KMS-11 (cell line): ENCODE results near the gene SEC14L3.

Experiments used
- H2AFZ ChIP-seq: fragments of 200-600 bp; sonication (generic); 2 replicates; pipeline ENCODE4 v1.6.1; 2016; ENCODE audit warnings: antibody characterized with exemption, mixed run types, low read depth
- H3K27ac ChIP-seq: fragments of 200-600 bp; sonication (generic); 2 replicates; pipeline ENCODE4 v1.6.1; 2016; ENCODE audit warnings: mild to moderate bottlenecking, mixed run types
- H3K27me3 ChIP-seq: fragments of 200-600 bp; sonication (generic); 2 replicates; pipeline ENCODE4 v1.6.1; 2017; ENCODE audit warnings: mild to moderate bottlenecking, low read depth, mixed run types, moderate library complexity; ENCODE audit not compliant: insufficient read depth
- H3K36me3 ChIP-seq: fragments of 200-600 bp; sonication (generic); 2 replicates; pipeline ENCODE4 v1.6.1; 2017; ENCODE audit warnings: mild to moderate bottlenecking, mixed run types; ENCODE audit not compliant: insufficient read depth
- H3K4me1 ChIP-seq: fragments of 200-600 bp; sonication (generic); 2 replicates; pipeline ENCODE4 v1.6.1; 2016; ENCODE audit warnings: mild to moderate bottlenecking, low read depth, mixed run types; ENCODE audit not compliant: poor library complexity, severe bottlenecking
- H3K4me2 ChIP-seq: fragments of 200-600 bp; sonication (generic); 2 replicates; pipeline ENCODE4 v1.7.0; 2016; ENCODE audit warnings: mild to moderate bottlenecking, mixed run types
- H3K4me3 ChIP-seq: fragments of 200-600 bp; sonication (generic); IDR thresholded peaks from 2 replicates; pipeline ENCODE4 v1.6.1; 2017; ENCODE audit warnings: low read depth, low read length, mixed read lengths; ENCODE audit not compliant: insufficient read depth
- H3K79me2 ChIP-seq: fragments of 200-600 bp; sonication (generic); 2 replicates; pipeline ENCODE4 v1.6.1; 2016; ENCODE audit warnings: low read depth, mixed run types; ENCODE audit not compliant: insufficient read depth
- H3K9ac ChIP-seq: fragments of 200-600 bp; sonication (generic); 2 replicates; pipeline ENCODE4 v1.6.1; 2016; ENCODE audit warnings: mild to moderate bottlenecking, mixed run types
- H4K20me1 ChIP-seq: fragments of 200-600 bp; sonication (generic); 2 replicates; pipeline ENCODE4 v1.6.1; 2016; ENCODE audit warnings: mild to moderate bottlenecking, mixed run types; ENCODE audit not compliant: insufficient read depth
- CTCF ChIP-seq: fragments of 200-600 bp; sonication (generic); conservative IDR thresholded peaks from 2 replicates; pipeline ENCODE4 v1.6.1; 2017; ENCODE audit warnings: low read depth, mild to moderate bottlenecking, antibody characterized with exemption, low read length, moderate library complexity, mixed read lengths

The SEC14L3 gene

GRCh38 chr22:30432096-30432495 is 39.7 kb downstream of the SEC14L3 start:
- no peak overlapping the region for H3K4me2 ChIP-seq
- no peak overlapping the region for H3K4me3 ChIP-seq
- H3K27me3 ChIP-seq = 0 out of 2 replicates have a peak, but pooled peaks cover 3% of the 10 kb centered on the region
- H3K4me1 ChIP-seq = peaks cover 9% of the 10 kb centered on the region
- H3K27ac ChIP-seq = no peak overlapping the region
- H4K20me1 ChIP-seq = no peaks in the 10 kb centered on the region
- no peaks in the 10 kb centered on the region for H3K36me3 ChIP-seq
- no peaks in the 10 kb centered on the region for H3K79me2 ChIP-seq
- no peak for TF ChIP-seq CTCF
- no peak overlapping the region for H2AFZ ChIP-seq
- H3K9ac ChIP-seq = no peak overlapping the region

- H4K20me1 ChIP-seq = no peaks in the 10 kb centered on the region
- H3K4me1 ChIP-seq = peaks cover 14% of the 10 kb centered on the region
- no peak overlapping the region for H3K9ac ChIP-seq
- H3K27me3 ChIP-seq = no peaks in the 10 kb centered on the region
- H3K4me2 ChIP-seq = no peak overlapping the region
- H2AFZ ChIP-seq = no peak overlapping the region
- no peaks in the 10 kb centered on the region for H3K36me3 ChIP-seq
- no peak for TF ChIP-seq CTCF
- no peak overlapping the region for H3K4me3 ChIP-seq
- no peaks in the 10 kb centered on the region for H3K79me2 ChIP-seq
- H3K27ac ChIP-seq = no peak overlapping the region
Measured at GRCh38 chr22:30430933-30431332, 40.9 kb downstream of the SEC14L3 start.

- Histone ChIP-seq H2AFZ (no peak overlapping the region), H3K27me3 (no peaks in the 10 kb centered on the region), H3K9ac (no peak overlapping the region), H3K36me3 (no peaks in the 10 kb centered on the region), H3K4me2 (no peak overlapping the region), H3K79me2 (no peaks in the 10 kb centered on the region), H3K4me3 (no peak overlapping the region), H3K4me1 (peaks cover 11% of the 10 kb centered on the region), H4K20me1 (no peaks in the 10 kb centered on the region), H3K27ac (no peak overlapping the region)
- no peak for TF ChIP-seq CTCF
Measured at GRCh38 chr22:30429887-30430286, 41.9 kb downstream of the SEC14L3 start.

- no peaks in the 10 kb centered on the region for H3K79me2 ChIP-seq
- H3K4me3 ChIP-seq = no peak overlapping the region
- H3K4me1 ChIP-seq = peaks cover 17% of the 10 kb centered on the region
- no peak overlapping the region for H3K9ac ChIP-seq
- H4K20me1 ChIP-seq = no peaks in the 10 kb centered on the region
- TF ChIP-seq CTCF = no peak
- no peaks in the 10 kb centered on the region for H3K36me3 ChIP-seq
- H2AFZ ChIP-seq = no peak overlapping the region
- no peak overlapping the region for H3K27ac ChIP-seq
- H3K4me2 ChIP-seq = no peak overlapping the region
- H3K27me3 ChIP-seq = no peaks in the 10 kb centered on the region
Measured at GRCh38 chr22:30427871-30428270, 43.9 kb downstream of the SEC14L3 start.
